Measurements from ENCODE around the gene GRB2. TPM values are rescaled to one million over a fixed set of nuclear protein-coding genes. Genes with fewer than 3 reads are reported as not detected.
A peak's percentile ranks its signal among the peaks of the same experiment; 100 is the strongest.
"Not testable (repeated sequence)": the region's sequence is repeated elsewhere in the genome, so short reads cannot be mapped to it uniquely, and the experiment has no call there.

The GRB2 gene
- 84.8 and 87.5 TPM in 2 replicates for total RNA-seq
- long read RNA-seq, transcript GRB2-205 (5 exons, 3,182 nt) = major isoform, 59 of 102 reads
- long read RNA-seq, transcript GRB2-202 (6 exons, 3,248 nt) = minor isoform, 31 of 102 reads
- long read RNA-seq, partial matches to known transcripts = 6 of 102 reads
- long read RNA-seq, other reads (novel, unspliced or antisense) = 6 of 102 reads

GRCh38 chr17:75405365-75406221, at the start of gene GRB2:
Gene GRB2, minus strand, starts transcription at chr17:75405678. Its CDS starts 12,050 bp downstream, at chr17:75393628.
- Mint-ChIP-seq H3K4me1 (ENCODE audit: low read depth) (peaks cover 19% of the 10 kb centered on the region), H3K27ac (peak within 1 kb of the TSS; percentile 95), H3K27me3 (no peaks in the 10 kb centered on the region), H3K9me3 (ENCODE audit: low read depth) (no peaks in the 10 kb centered on the region), H3K36me3 (ENCODE audit: insufficient read depth) (peaks cover 1% of the 10 kb centered on the region), H3K4me3 (ENCODE audit: low read depth) (peak within 1 kb of the TSS; percentile 88)
- DNase-seq (ENCODE audit: low spot score, unreplicated experiment) = peak; percentile 100
- TF ChIP-seq CTCF (IDR thresholded peaks at IDR 0.05; ENCODE audit: unreplicated experiment) = no peak

- H3K4me1 Mint-ChIP-seq (ENCODE audit: low read depth) = peaks cover 26% of the 10 kb centered on the region
- not testable (repeated sequence) for H3K4me3 Mint-ChIP-seq (ENCODE audit: low read depth); DNase-seq (ENCODE audit: low spot score, unreplicated experiment); H3K27me3 Mint-ChIP-seq; H3K27ac Mint-ChIP-seq; H3K9me3 Mint-ChIP-seq (ENCODE audit: low read depth); H3K36me3 Mint-ChIP-seq (ENCODE audit: insufficient read depth)
Observed at GRCh38 chr17:75454672-75455071, 49.2 kb upstream of the GRB2 start.

GRCh38 chr17:75454193-75454592, 48.7 kb upstream of the GRB2 start:
- Mint-ChIP-seq H3K4me1 (ENCODE audit: low read depth) (peaks cover 21% of the 10 kb centered on the region), H3K36me3 (ENCODE audit: insufficient read depth) (no peaks in the 10 kb centered on the region), H3K4me3 (ENCODE audit: low read depth) (no peak overlapping the region), H3K27ac (no peak overlapping the region), H3K27me3 (no peaks in the 10 kb centered on the region), H3K9me3 (ENCODE audit: low read depth) (no peaks in the 10 kb centered on the region)
- no peak for TF ChIP-seq CTCF (IDR thresholded peaks at IDR 0.05; ENCODE audit: unreplicated experiment)
- DNase-seq (ENCODE audit: low spot score, unreplicated experiment) = no peak

- no peak for TF ChIP-seq CTCF (IDR thresholded peaks at IDR 0.05; ENCODE audit: unreplicated experiment)
- Mint-ChIP-seq H3K27me3 (no peaks in the 10 kb centered on the region), H3K36me3 (ENCODE audit: insufficient read depth) (no peaks in the 10 kb centered on the region), H3K27ac (no peak overlapping the region), H3K4me1 (ENCODE audit: low read depth) (peaks cover 2% of the 10 kb centered on the region), H3K4me3 (ENCODE audit: low read depth) (no peak overlapping the region), H3K9me3 (ENCODE audit: low read depth) (no peaks in the 10 kb centered on the region)
- no peak for DNase-seq (ENCODE audit: low spot score, unreplicated experiment)
Observed at GRCh38 chr17:75450270-75450669, 44.8 kb upstream of the GRB2 start.

- no peaks in the 10 kb centered on the region for H3K9me3 Mint-ChIP-seq (ENCODE audit: low read depth)
- no peaks in the 10 kb centered on the region for H3K4me1 Mint-ChIP-seq (ENCODE audit: low read depth)
- no peaks in the 10 kb centered on the region for H3K27me3 Mint-ChIP-seq
- H3K27ac Mint-ChIP-seq = no peak overlapping the region
- H3K36me3 Mint-ChIP-seq (ENCODE audit: insufficient read depth) = no peaks in the 10 kb centered on the region
- H3K4me3 Mint-ChIP-seq (ENCODE audit: low read depth) = no peak overlapping the region
- no peak for DNase-seq (ENCODE audit: low spot score, unreplicated experiment)
- TF ChIP-seq CTCF (IDR thresholded peaks at IDR 0.05; ENCODE audit: unreplicated experiment) = no peak
Observed at GRCh38 chr17:75447951-75448856, 42.7 kb upstream of the GRB2 start.

- not testable (repeated sequence) for H3K4me3 Mint-ChIP-seq (ENCODE audit: low read depth); H3K9me3 Mint-ChIP-seq (ENCODE audit: low read depth); DNase-seq (ENCODE audit: low spot score, unreplicated experiment); H3K27me3 Mint-ChIP-seq; H3K27ac Mint-ChIP-seq; H3K4me1 Mint-ChIP-seq (ENCODE audit: low read depth); H3K36me3 Mint-ChIP-seq (ENCODE audit: insufficient read depth)
Observed at GRCh38 chr17:75445896-75446295, 40.4 kb upstream of the GRB2 start.

Measured in progenitor cell of endocrine pancreas (in vitro differentiated cells).